ENCODE results near the gene S100A7A. TPM values are rescaled to one million over a fixed set of nuclear protein-coding genes. Genes with fewer than 3 reads are reported as not detected.

Gene S100A7A
- total and polyA plus RNA-seq, 4 donors, result not detected

DNA sequence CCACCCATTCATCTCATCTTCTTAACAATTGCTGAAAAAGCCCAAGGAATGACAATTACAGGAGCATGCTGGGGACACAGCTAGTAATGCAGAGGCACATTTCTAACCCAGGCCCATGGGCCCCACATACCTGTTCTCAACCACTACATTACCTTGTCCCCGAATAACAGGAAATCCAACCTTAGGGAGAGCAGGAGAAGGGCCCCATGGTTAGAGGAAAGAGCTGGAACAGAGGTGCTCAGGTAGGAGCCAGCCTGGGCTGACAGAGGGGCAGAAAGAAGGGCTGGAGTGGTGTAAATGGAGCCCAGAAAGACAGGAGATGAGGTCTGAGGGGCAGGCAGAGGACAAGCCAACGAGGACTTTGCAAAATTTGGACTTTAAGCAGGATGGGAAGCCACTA is 14.1 kb upstream of the S100A7A start:
- H3K36me3 ChIP-seq (ENCODE audit: control insufficient read depth in 4 of 4, insufficient read depth in 3 of 4, low read depth in 1 of 4, low read length in 3 of 4), result no peaks in the 10 kb centered on the region
- H3K27ac ChIP-seq (ENCODE audit: low read depth in 1 of 2, low read length in 2 of 2), result no peak overlapping the region
- H3K9me3 ChIP-seq (ENCODE audit: control insufficient read depth in 4 of 4, low read length in 3 of 4), result no peaks in the 10 kb centered on the region
- peak; percentile 8 for DNase-seq (ENCODE audit: low spot score)
- WGBS, result 48% methylated on average over 2 of the region's 2 CpGs
- H3K4me3 ChIP-seq (ENCODE audit: low read depth in 1 of 3, low read length in 3 of 3), result no peak overlapping the region
- peaks cover 0 to 3% (median 0%) of the 10 kb centered on the region in 4 donors for H3K27me3 ChIP-seq (ENCODE audit: control insufficient read depth in 4 of 4, insufficient read depth in 4 of 4, low read length in 3 of 4)
- H3K4me1 ChIP-seq (ENCODE audit: control insufficient read depth in 4 of 4, insufficient read depth in 4 of 4, low read length in 3 of 4), result no peaks in the 10 kb centered on the region
- no peak overlapping the region for H3K9ac ChIP-seq (ENCODE audit: low read depth in 1 of 2, low read length in 2 of 2)
- TF ChIP-seq REST (IDR thresholded peaks at IDR 0.05), result no peak
- TF ChIP-seq HNF4A (conservative IDR thresholded peaks at IDR 0.05), result no peak
- TF ChIP-seq HNF4G (IDR thresholded peaks at IDR 0.05), result no peak
- no peak for TF ChIP-seq FOXA2 (IDR thresholded peaks at IDR 0.05)
- TF ChIP-seq RXRA (IDR thresholded peaks at IDR 0.05), result no peak
- no peak for TF ChIP-seq GABPA (IDR thresholded peaks at IDR 0.05 in 1 of 2, conservative IDR thresholded peaks at IDR 0.05 in 1 of 2)
- TF ChIP-seq, protein P1, sequence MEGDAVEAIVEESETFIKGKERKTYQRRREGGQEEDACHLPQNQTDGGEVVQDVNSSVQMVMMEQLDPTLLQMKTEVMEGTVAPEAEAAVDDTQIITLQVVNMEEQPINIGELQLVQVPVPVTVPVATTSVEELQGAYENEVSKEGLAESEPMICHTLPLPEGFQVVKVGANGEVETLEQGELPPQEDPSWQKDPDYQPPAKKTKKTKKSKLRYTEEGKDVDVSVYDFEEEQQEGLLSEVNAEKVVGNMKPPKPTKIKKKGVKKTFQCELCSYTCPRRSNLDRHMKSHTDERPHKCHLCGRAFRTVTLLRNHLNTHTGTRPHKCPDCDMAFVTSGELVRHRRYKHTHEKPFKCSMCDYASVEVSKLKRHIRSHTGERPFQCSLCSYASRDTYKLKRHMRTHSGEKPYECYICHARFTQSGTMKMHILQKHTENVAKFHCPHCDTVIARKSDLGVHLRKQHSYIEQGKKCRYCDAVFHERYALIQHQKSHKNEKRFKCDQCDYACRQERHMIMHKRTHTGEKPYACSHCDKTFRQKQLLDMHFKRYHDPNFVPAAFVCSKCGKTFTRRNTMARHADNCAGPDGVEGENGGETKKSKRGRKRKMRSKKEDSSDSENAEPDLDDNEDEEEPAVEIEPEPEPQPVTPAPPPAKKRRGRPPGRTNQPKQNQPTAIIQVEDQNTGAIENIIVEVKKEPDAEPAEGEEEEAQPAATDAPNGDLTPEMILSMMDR (IDR thresholded peaks at IDR 0.05; ENCODE audit: low read depth, low read length, missing input control), result no peak
- no peak for TF ChIP-seq NR2F2 (IDR thresholded peaks at IDR 0.05)
- no peak for TF ChIP-seq JUND (IDR thresholded peaks at IDR 0.05)
- no peak for TF ChIP-seq ZBTB33 (IDR thresholded peaks at IDR 0.05)
- TF ChIP-seq RAD21 (IDR thresholded peaks at IDR 0.05), result no peak
- no peak for TF ChIP-seq EGR1 (IDR thresholded peaks at IDR 0.05; ENCODE audit: low read depth in 2 of 2)
- TF ChIP-seq, protein P2, sequence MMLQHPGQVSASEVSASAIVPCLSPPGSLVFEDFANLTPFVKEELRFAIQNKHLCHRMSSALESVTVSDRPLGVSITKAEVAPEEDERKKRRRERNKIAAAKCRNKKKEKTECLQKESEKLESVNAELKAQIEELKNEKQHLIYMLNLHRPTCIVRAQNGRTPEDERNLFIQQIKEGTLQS (IDR thresholded peaks at IDR 0.05), result no peak
- TF ChIP-seq, protein P3, sequence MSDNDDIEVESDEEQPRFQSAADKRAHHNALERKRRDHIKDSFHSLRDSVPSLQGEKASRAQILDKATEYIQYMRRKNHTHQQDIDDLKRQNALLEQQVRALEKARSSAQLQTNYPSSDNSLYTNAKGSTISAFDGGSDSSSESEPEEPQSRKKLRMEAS (IDR thresholded peaks at IDR 0.05), result no peak

DNA sequence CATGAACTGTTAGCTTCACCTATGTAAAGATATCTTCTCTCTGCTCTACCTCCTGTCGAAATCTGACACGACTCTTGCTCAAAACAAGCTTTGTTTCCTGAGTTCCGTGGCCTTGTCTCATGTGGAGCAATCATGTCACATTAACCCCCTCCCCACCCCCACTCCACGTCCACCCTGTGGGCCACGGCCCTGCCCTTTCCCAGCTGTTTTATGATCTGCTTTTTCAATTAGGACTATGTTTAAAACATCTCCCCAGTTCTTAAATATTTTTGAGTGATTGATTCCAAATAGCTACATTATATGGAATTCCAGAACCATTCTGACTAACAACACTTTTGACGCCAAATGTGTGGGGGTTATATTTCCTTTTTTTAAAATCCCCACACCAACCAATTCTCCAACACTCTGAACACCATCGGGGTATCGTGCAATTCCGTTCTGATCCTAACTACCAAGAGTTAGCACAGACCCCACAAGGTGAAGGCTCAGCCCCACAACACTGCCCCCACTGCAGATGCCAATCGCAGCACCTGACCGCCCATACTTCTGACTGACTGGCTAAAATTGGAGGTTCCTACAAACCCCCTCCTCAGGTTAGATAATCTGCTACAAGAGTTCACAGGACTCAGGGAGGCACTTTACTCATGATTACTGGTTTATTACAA is 12.8 kb upstream of the S100A7A start:
- H3K36me3 ChIP-seq (ENCODE audit: control insufficient read depth in 4 of 4, insufficient read depth in 3 of 4, low read depth in 1 of 4, low read length in 3 of 4), result no peaks in the 10 kb centered on the region
- no peak overlapping the region for H3K9ac ChIP-seq (ENCODE audit: low read depth in 1 of 2, low read length in 2 of 2)
- H3K27ac ChIP-seq (ENCODE audit: low read depth in 1 of 2, low read length in 2 of 2), result no peak overlapping the region
- TF ChIP-seq REST (IDR thresholded peaks at IDR 0.05) (no peak), SP1 (IDR thresholded peaks at IDR 0.05) (no peak), NR2F2 (IDR thresholded peaks at IDR 0.05) (no peak), RXRA (IDR thresholded peaks at IDR 0.05) (no peak), EGR1 (IDR thresholded peaks at IDR 0.05; ENCODE audit: low read depth in 2 of 2) (no peak), RAD21 (IDR thresholded peaks at IDR 0.05) (no peak), JUND (IDR thresholded peaks at IDR 0.05) (no peak), HNF4A (conservative IDR thresholded peaks at IDR 0.05) (no peak), YY1 (IDR thresholded peaks at IDR 0.05) (no peak), GABPA (IDR thresholded peaks at IDR 0.05 in 1 of 2, conservative IDR thresholded peaks at IDR 0.05 in 1 of 2) (no peak)
- TF ChIP-seq, protein P1 (IDR thresholded peaks at IDR 0.05; ENCODE audit: low read depth, low read length, missing input control), result no peak
- no peak overlapping the region for H3K4me3 ChIP-seq (ENCODE audit: low read depth in 1 of 3, low read length in 3 of 3)
- WGBS, result 74% methylated on average over 11 of the region's 11 CpGs
- no peaks in the 10 kb centered on the region for H3K9me3 ChIP-seq (ENCODE audit: control insufficient read depth in 4 of 4, low read length in 3 of 4)
- peaks cover 0 to 3% (median 0%) of the 10 kb centered on the region in 4 donors for H3K27me3 ChIP-seq (ENCODE audit: control insufficient read depth in 4 of 4, insufficient read depth in 4 of 4, low read length in 3 of 4)
- DNase-seq (ENCODE audit: low spot score), result peak; percentile 3
- no peaks in the 10 kb centered on the region for H3K4me1 ChIP-seq (ENCODE audit: control insufficient read depth in 4 of 4, insufficient read depth in 4 of 4, low read length in 3 of 4)
